NT2/D1 (cell line): Measurements from ENCODE around the gene ANO7.

Source experiments
- DNase-seq: peaks from one replicate; pipeline ENCODE4 v3.0.0-alpha.2; 2011; ENCODE audit warnings: low read depth, low spot score
- H3K27me3 ChIP-seq: 2 replicates; pipeline ENCODE4 v1.6.0; 2011; ENCODE audit warnings: mild to moderate bottlenecking; ENCODE audit not compliant: insufficient read length, insufficient read depth
- H3K36me3 ChIP-seq: 2 replicates; pipeline ENCODE4 v1.6.1; 2011; ENCODE audit warnings: mild to moderate bottlenecking, low read length, mixed read lengths; ENCODE audit not compliant: insufficient read depth, insufficient read length
- H3K4me1 ChIP-seq: 2 replicates; pipeline ENCODE4 v1.5.1; 2011; ENCODE audit not compliant: insufficient read depth, insufficient read length
- H3K4me3 ChIP-seq: 2 replicates; pipeline ENCODE4 v1.5.1; 2011; ENCODE audit warnings: low read depth; ENCODE audit not compliant: insufficient read length
- H3K9ac ChIP-seq: 2 replicates; pipeline ENCODE4 v1.6.0; 2011; ENCODE audit warnings: low read depth; ENCODE audit not compliant: insufficient read length
- H3K9me3 ChIP-seq: 2 replicates; pipeline ENCODE4 v1.5.1; 2011; ENCODE audit warnings: mild to moderate bottlenecking, low read length; ENCODE audit not compliant: insufficient read depth
- SUZ12 ChIP-seq: IDR thresholded peaks from 2 replicates; pipeline ENCODE4 v1.6.1; 2011; ENCODE audit not compliant: insufficient read length, insufficient read depth; ENCODE audit errors: extremely low read depth
- YY1 ChIP-seq: IDR thresholded peaks from 2 replicates; pipeline ENCODE4 v1.6.1; 2011; ENCODE audit not compliant: insufficient read length, insufficient read depth
- ZNF274 ChIP-seq: IDR thresholded peaks from 2 replicates; pipeline ENCODE4 v1.6.1; 2011; ENCODE audit warnings: mild to moderate bottlenecking, low read depth, low read length

The ANO7 gene

GRCh38 chr2:241226723-241227572 lies 38.5 kb downstream of the ANO7 start:
- no peaks in the 10 kb centered on the region for H3K27me3 ChIP-seq
- DNase-seq: no peak
- peaks cover 72% of the 10 kb centered on the region for H3K36me3 ChIP-seq

GRCh38 chr2:241227594-241227993 lies 39.1 kb downstream of the ANO7 start:
- Histone ChIP-seq H3K4me1 (peaks cover 17% of the 10 kb centered on the region), H3K9me3 (no peaks in the 10 kb centered on the region), H3K27me3 (no peaks in the 10 kb centered on the region), H3K9ac (no peak overlapping the region), H3K36me3 (peaks cover 78% of the 10 kb centered on the region), H3K4me3 (no peak overlapping the region)
- TF ChIP-seq ZNF274 (no peak), SUZ12 (no peak), YY1 (no peak)
- no peak for DNase-seq

More at GRCh38 chr2:241226723-241227572, 38.5 kb downstream of the ANO7 start:
- Histone ChIP-seq H3K9me3 (no peaks in the 10 kb centered on the region), H3K4me3 (no peak overlapping the region), H3K9ac (no peak overlapping the region), H3K4me1 (peaks cover 17% of the 10 kb centered on the region)
- TF ChIP-seq YY1 (no peak), ZNF274 (no peak)

GRCh38 chr2:241228081-241228859 lies 39.8 kb downstream of the ANO7 start:
- TF ChIP-seq SUZ12: no peak
- TF ChIP-seq YY1: no peak
- TF ChIP-seq ZNF274: no peak
- peaks cover 15% of the 10 kb centered on the region for H3K4me1 ChIP-seq
- H3K4me3 ChIP-seq: no peak overlapping the region
- no peaks in the 10 kb centered on the region for H3K9me3 ChIP-seq
- H3K9ac ChIP-seq: peak overlapping the region; percentile 33
- H3K36me3 ChIP-seq: peaks cover 79% of the 10 kb centered on the region
- no peak for DNase-seq
- H3K27me3 ChIP-seq: no peaks in the 10 kb centered on the region

- no peak for DNase-seq
- Histone ChIP-seq H3K9ac (no peak overlapping the region), H3K4me1 (peaks cover 8% of the 10 kb centered on the region), H3K36me3 (peaks cover 85% of the 10 kb centered on the region), H3K9me3 (no peaks in the 10 kb centered on the region), H3K27me3 (no peaks in the 10 kb centered on the region), H3K4me3 (no peak overlapping the region)
- TF ChIP-seq ZNF274: no peak
- TF ChIP-seq SUZ12: no peak
- TF ChIP-seq YY1: no peak
Measured at GRCh38 chr2:241228860-241229516, 40.5 kb downstream of the ANO7 start.

GRCh38 chr2:241229563-241230401 lies 41.3 kb downstream of the ANO7 start:
- H3K9ac ChIP-seq: no peak overlapping the region
- no peak overlapping the region for H3K4me3 ChIP-seq
- TF ChIP-seq YY1 (no peak), ZNF274 (no peak), SUZ12 (no peak)
- H3K27me3 ChIP-seq: no peaks in the 10 kb centered on the region
- H3K9me3 ChIP-seq: no peaks in the 10 kb centered on the region
- H3K36me3 ChIP-seq: peaks cover 93% of the 10 kb centered on the region
- peaks cover under 1% of the 10 kb centered on the region for H3K4me1 ChIP-seq
- DNase-seq: no peak

GRCh38 chr2:241230435-241230834 lies 42.0 kb downstream of the ANO7 start:
- DNase-seq: no peak
- Histone ChIP-seq H3K9ac (no peak overlapping the region), H3K4me3 (no peak overlapping the region), H3K9me3 (no peaks in the 10 kb centered on the region), H3K36me3 (peaks cover 97% of the 10 kb centered on the region), H3K27me3 (no peaks in the 10 kb centered on the region), H3K4me1 (no peaks in the 10 kb centered on the region)
- no peak for TF ChIP-seq ZNF274
